ENCODE measurements around the gene PRR7. TPM values are rescaled to one million over a fixed set of nuclear protein-coding genes. Genes with fewer than 3 reads are reported as not detected.
"Not testable (repeated sequence)": the region's sequence is repeated elsewhere in the genome, so short reads cannot be mapped to it uniquely, and the experiment has no call there.

The PRR7 gene
- total and polyA plus RNA-seq, 2 experiments from 2014 or later: 7.6 to 9.7 TPM

GRCh38 chr5:177419046-177419445 is 27.6 kb upstream of the PRR7 start (continued):
- TF ChIP-seq ZNF462 (CRISPR knock-in tag; IDR thresholded peaks at IDR 0.05): no peak
- no peak for TF ChIP-seq NANOG (IDR thresholded peaks at IDR 0.05; ENCODE audit: borderline replicate concordance)
- no peak for TF ChIP-seq EZH2phosphoT487 (IDR thresholded peaks at IDR 0.05; ENCODE audit: unreplicated experiment)
- TF ChIP-seq CREB1 (CRISPR knock-in tag; IDR thresholded peaks at IDR 0.05; ENCODE audit: low read depth): no peak
- no peak for TF ChIP-seq POLR2AphosphoS5 (IDR thresholded peaks at IDR 0.05; ENCODE audit: low read depth)
- TF ChIP-seq ZNF331 (CRISPR knock-in tag; IDR thresholded peaks at IDR 0.05; ENCODE audit: low read depth): no peak
- no peak for TF ChIP-seq STAT1 (IDR thresholded peaks at IDR 0.05; ENCODE audit: unreplicated experiment)
- TF ChIP-seq JUNB (IDR thresholded peaks at IDR 0.05; ENCODE audit: unreplicated experiment): no peak
- TF ChIP-seq EZH2 (IDR thresholded peaks at IDR 0.05; ENCODE audit: low read depth, unreplicated experiment): no peak
- no peak for TF ChIP-seq REST (IDR thresholded peaks at IDR 0.05; ENCODE audit: unreplicated experiment)
- TF ChIP-seq CTCF (conservative IDR thresholded peaks at IDR 0.05; ENCODE audit: low read depth in 2 of 2): no peak
- no peak for TF ChIP-seq ZNF114 (CRISPR knock-in tag; IDR thresholded peaks at IDR 0.05)

- ATAC-seq; H3K36me3 ChIP-seq (ENCODE audit: insufficient read depth); H3K27ac Mint-ChIP-seq; DNase-seq (ENCODE audit: low spot score); H3K4me2 ChIP-seq; H3K9me2 ChIP-seq (ENCODE audit: insufficient read depth); H3K36me3 Mint-ChIP-seq (ENCODE audit: low read depth); H3K27ac ChIP-seq (ENCODE audit: low read depth); H3K4me3 ChIP-seq; H3K4me1 ChIP-seq (ENCODE audit: insufficient read depth); H3K4me1 Mint-ChIP-seq; H3K9me3 Mint-ChIP-seq; H3K27me3 Mint-ChIP-seq (ENCODE audit: insufficient read depth, low read depth, poor library complexity); H3K27me3 ChIP-seq (ENCODE audit: insufficient read depth); H3F3A ChIP-seq (replicated peaks; ENCODE audit: low read depth); H4K20me1 ChIP-seq (replicated peaks; ENCODE audit: insufficient read depth); H2AFZ ChIP-seq; H3K79me2 ChIP-seq (replicated peaks; ENCODE audit: insufficient read depth); H3K4me3 Mint-ChIP-seq: not testable (repeated sequence)
Measured at GRCh38 chr5:177420472-177420871, 26.1 kb upstream of the PRR7 start.

Measured in GM23338 (cell line).